WTC11 (cell line): Measurements from ENCODE around the gene MCMBP. TPM values are rescaled to one million over a fixed set of nuclear protein-coding genes. Genes with fewer than 3 reads are reported as not detected.

Source experiments
- ATAC-seq: fragments of 200-7000 bp; cut with Tn5 transposase; 2 replicates; pipeline ENCODE4 v1.10.0; 2021; ENCODE audit warnings: mild to moderate bottlenecking, moderate library complexity
- CTCF ChIA-PET: fragments of 300-600 bp; sonication (Branson Sonifier 250); formaldehyde crosslinking; loops from one replicate; lab custom pipeline; 2021; ENCODE audit warnings: antibody characterized with exemption; lab: Charles Lee
- POLR2A ChIA-PET: fragments of 350-600 bp; sonication (Branson Sonifier 250); formaldehyde crosslinking; loops from one replicate; lab custom pipeline; 2021; ENCODE audit warnings: antibody characterized with exemption; lab: Charles Lee
- DNase-seq: peaks from one replicate; pipeline ENCODE4 v3.0.0; 2021; ENCODE audit warnings: low spot score
- H3K27ac Mint-ChIP-seq: 2 replicates; pipeline ENCODE4 v1.8.0; 2021; ENCODE audit warnings: mixed read lengths
- H3K27me3 Mint-ChIP-seq: 2 replicates; pipeline ENCODE4 v1.8.0; 2021; ENCODE audit warnings: low read depth, mild to moderate bottlenecking, moderate library complexity, mixed read lengths
- H3K36me3 Mint-ChIP-seq: 2 replicates; pipeline ENCODE4 v1.8.0; 2021; ENCODE audit warnings: mixed read lengths
- H3K4me1 Mint-ChIP-seq: 2 replicates; pipeline ENCODE4 v1.8.0; 2022; ENCODE audit warnings: mixed read lengths
- H3K4me3 Mint-ChIP-seq: 2 replicates; pipeline ENCODE4 v1.8.0; 2021; ENCODE audit warnings: mild to moderate bottlenecking, moderate library complexity, mixed read lengths
- H3K9me3 Mint-ChIP-seq: 2 replicates; pipeline ENCODE4 v1.8.0; 2021; ENCODE audit warnings: mixed read lengths
- CREB1 ChIP-seq: sonication (generic); formaldehyde crosslinking; IDR thresholded peaks from 2 replicates; pipeline ENCODE4 v1.8.0; 2023; ENCODE audit warnings: mild to moderate bottlenecking, missing genetic modification reagents
- CREM ChIP-seq: sonication (generic); formaldehyde crosslinking; IDR thresholded peaks from 2 replicates; pipeline ENCODE4 v1.8.1; 2022; ENCODE audit warnings: mild to moderate bottlenecking, missing genetic modification reagents, moderate library complexity
- ETV6 ChIP-seq: sonication (generic); formaldehyde crosslinking; IDR thresholded peaks from 2 replicates; pipeline ENCODE4 v1.8.1; 2022; ENCODE audit warnings: mild to moderate bottlenecking, missing genetic modification reagents
- FOXJ3 ChIP-seq: sonication (generic); formaldehyde crosslinking; IDR thresholded peaks from 2 replicates; pipeline ENCODE4 v1.9.0; 2021; ENCODE audit warnings: missing genetic modification reagents, mild to moderate bottlenecking, borderline replicate concordance
- FOXK1 ChIP-seq: sonication (generic); formaldehyde crosslinking; IDR thresholded peaks from 2 replicates; pipeline ENCODE4 v1.8.0; 2022; ENCODE audit warnings: mild to moderate bottlenecking, moderate library complexity, missing genetic modification reagents
- GABPB1 ChIP-seq: sonication (generic); formaldehyde crosslinking; IDR thresholded peaks from 2 replicates; pipeline ENCODE4 v1.8.1; 2023; ENCODE audit warnings: mild to moderate bottlenecking, missing genetic modification reagents
- IRF2 ChIP-seq: sonication (generic); formaldehyde crosslinking; IDR thresholded peaks from 2 replicates; pipeline ENCODE4 v1.8.0; 2022; ENCODE audit warnings: low read depth, missing genetic modification reagents, borderline replicate concordance
- NFYB ChIP-seq: sonication (generic); formaldehyde crosslinking; conservative IDR thresholded peaks from 2 replicates; pipeline ENCODE4 v1.8.0; 2022; ENCODE audit warnings: low read depth, missing genetic modification reagents
- NR3C1 ChIP-seq: sonication (generic); formaldehyde crosslinking; conservative IDR thresholded peaks from 2 replicates; pipeline ENCODE4 v1.8.1; 2023; ENCODE audit warnings: low read depth, mild to moderate bottlenecking, missing genetic modification reagents
- PRRX2 ChIP-seq: fragments of 250-450 bp; sonication (Bioruptor Pico); IDR thresholded peaks from 2 replicates; pipeline ENCODE4 v1.8.0; 2021; ENCODE audit warnings: mild to moderate bottlenecking
- SOX15 ChIP-seq: fragments of 250-450 bp; sonication (Bioruptor Pico); IDR thresholded peaks from 2 replicates; pipeline ENCODE4 v1.9.0; 2021; ENCODE audit warnings: mild to moderate bottlenecking
- ZNF232 ChIP-seq: sonication (generic); formaldehyde crosslinking; IDR thresholded peaks from 2 replicates; pipeline ENCODE4 v1.8.0; 2022; ENCODE audit warnings: mild to moderate bottlenecking, missing genetic modification reagents
- ZNF396 ChIP-seq: fragments of 250-450 bp; sonication (Bioruptor Pico); IDR thresholded peaks from 2 replicates; pipeline ENCODE4 v1.8.0; 2021; ENCODE audit warnings: mild to moderate bottlenecking, moderate library complexity, borderline replicate concordance
- ZNF416 ChIP-seq: fragments of 250-450 bp; sonication (Bioruptor Pico); IDR thresholded peaks from 2 replicates; pipeline ENCODE4 v1.9.0; 2021; ENCODE audit warnings: mild to moderate bottlenecking, inconsistent platforms
- total RNA-seq: library from RNA; stranded (reverse); gene quantifications from 3 replicates; pipeline ENCODE4 v1.2.3, GENCODE V29; 2021
- TF ChIP-seq, protein P1 (sequence below): fragments of 250-450 bp; sonication (Bioruptor Pico); IDR thresholded peaks from 2 replicates; pipeline ENCODE4 v1.9.0; 2021; ENCODE audit warnings: mild to moderate bottlenecking
- TF ChIP-seq, protein P2 (sequence below): sonication (generic); formaldehyde crosslinking; IDR thresholded peaks from 2 replicates; pipeline ENCODE4 v1.8.0; 2022; ENCODE audit warnings: missing genetic modification reagents
- TF ChIP-seq, protein P3 (sequence below): fragments of 250-450 bp; sonication (Bioruptor Pico); IDR thresholded peaks from 2 replicates; pipeline ENCODE4 v1.9.0; 2021; ENCODE audit warnings: moderate library complexity, mild to moderate bottlenecking, inconsistent platforms, borderline replicate concordance
- TF ChIP-seq, protein P4 (sequence below): sonication (generic); formaldehyde crosslinking; IDR thresholded peaks from 2 replicates; pipeline ENCODE4 v1.8.1; 2022; ENCODE audit warnings: mild to moderate bottlenecking, missing genetic modification reagents, moderate library complexity, borderline replicate concordance
- TF ChIP-seq, protein P5 (sequence below): sonication (generic); formaldehyde crosslinking; IDR thresholded peaks from 2 replicates; pipeline ENCODE4 v1.8.1; 2022; ENCODE audit warnings: low read depth, missing genetic modification reagents, borderline replicate concordance
- TF ChIP-seq, protein P6 (sequence below): sonication (generic); formaldehyde crosslinking; IDR thresholded peaks from 2 replicates; pipeline ENCODE4 v1.8.0; 2022; ENCODE audit warnings: mild to moderate bottlenecking, missing genetic modification reagents
- TF ChIP-seq, protein P7 (sequence below): sonication (generic); formaldehyde crosslinking; conservative IDR thresholded peaks from 2 replicates; pipeline ENCODE4 v1.8.1; 2023; ENCODE audit warnings: mild to moderate bottlenecking, low read depth, missing genetic modification reagents, moderate library complexity

The MCMBP gene
- total RNA-seq, 1 experiment from 2014 or later = 64.7 TPM

DNA sequence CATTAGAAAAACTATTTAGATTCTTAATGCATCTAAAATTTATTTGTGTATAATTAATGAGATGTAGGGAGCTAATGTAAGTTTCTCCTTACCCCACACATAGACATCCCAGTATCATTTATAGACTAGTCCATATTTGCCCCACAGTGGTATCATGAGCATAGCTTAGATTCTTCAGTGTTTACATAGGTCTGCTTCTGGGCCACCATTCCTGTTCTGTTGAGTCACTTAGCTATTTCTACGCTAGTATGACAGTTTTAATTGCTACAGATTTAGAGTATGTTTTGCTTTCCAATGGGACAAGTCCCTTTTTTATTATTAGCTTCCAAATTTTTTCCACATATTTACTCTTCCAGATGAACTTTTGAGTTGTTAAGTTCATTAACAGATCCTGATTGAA is 69.4 kb downstream of the MCMBP start:
- TF ChIP-seq NFYB (no peak), FOXK1 (CRISPR knock-in tag) (no peak), NR3C1 (CRISPR knock-in tag) (no peak), ZNF232 (CRISPR knock-in tag) (no peak), CREM (no peak), GABPB1 (CRISPR knock-in tag) (no peak), FOXJ3 (no peak), IRF2 (CRISPR knock-in tag) (no peak), ETV6 (CRISPR knock-in tag) (no peak), ZNF416 (no peak)
- TF ChIP-seq, protein P1, sequence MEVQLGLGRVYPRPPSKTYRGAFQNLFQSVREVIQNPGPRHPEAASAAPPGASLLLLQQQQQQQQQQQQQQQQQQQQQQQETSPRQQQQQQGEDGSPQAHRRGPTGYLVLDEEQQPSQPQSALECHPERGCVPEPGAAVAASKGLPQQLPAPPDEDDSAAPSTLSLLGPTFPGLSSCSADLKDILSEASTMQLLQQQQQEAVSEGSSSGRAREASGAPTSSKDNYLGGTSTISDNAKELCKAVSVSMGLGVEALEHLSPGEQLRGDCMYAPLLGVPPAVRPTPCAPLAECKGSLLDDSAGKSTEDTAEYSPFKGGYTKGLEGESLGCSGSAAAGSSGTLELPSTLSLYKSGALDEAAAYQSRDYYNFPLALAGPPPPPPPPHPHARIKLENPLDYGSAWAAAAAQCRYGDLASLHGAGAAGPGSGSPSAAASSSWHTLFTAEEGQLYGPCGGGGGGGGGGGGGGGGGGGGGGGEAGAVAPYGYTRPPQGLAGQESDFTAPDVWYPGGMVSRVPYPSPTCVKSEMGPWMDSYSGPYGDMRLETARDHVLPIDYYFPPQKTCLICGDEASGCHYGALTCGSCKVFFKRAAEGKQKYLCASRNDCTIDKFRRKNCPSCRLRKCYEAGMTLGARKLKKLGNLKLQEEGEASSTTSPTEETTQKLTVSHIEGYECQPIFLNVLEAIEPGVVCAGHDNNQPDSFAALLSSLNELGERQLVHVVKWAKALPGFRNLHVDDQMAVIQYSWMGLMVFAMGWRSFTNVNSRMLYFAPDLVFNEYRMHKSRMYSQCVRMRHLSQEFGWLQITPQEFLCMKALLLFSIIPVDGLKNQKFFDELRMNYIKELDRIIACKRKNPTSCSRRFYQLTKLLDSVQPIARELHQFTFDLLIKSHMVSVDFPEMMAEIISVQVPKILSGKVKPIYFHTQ (CRISPR knock-in tag) = no peak
- TF ChIP-seq, protein P2, sequence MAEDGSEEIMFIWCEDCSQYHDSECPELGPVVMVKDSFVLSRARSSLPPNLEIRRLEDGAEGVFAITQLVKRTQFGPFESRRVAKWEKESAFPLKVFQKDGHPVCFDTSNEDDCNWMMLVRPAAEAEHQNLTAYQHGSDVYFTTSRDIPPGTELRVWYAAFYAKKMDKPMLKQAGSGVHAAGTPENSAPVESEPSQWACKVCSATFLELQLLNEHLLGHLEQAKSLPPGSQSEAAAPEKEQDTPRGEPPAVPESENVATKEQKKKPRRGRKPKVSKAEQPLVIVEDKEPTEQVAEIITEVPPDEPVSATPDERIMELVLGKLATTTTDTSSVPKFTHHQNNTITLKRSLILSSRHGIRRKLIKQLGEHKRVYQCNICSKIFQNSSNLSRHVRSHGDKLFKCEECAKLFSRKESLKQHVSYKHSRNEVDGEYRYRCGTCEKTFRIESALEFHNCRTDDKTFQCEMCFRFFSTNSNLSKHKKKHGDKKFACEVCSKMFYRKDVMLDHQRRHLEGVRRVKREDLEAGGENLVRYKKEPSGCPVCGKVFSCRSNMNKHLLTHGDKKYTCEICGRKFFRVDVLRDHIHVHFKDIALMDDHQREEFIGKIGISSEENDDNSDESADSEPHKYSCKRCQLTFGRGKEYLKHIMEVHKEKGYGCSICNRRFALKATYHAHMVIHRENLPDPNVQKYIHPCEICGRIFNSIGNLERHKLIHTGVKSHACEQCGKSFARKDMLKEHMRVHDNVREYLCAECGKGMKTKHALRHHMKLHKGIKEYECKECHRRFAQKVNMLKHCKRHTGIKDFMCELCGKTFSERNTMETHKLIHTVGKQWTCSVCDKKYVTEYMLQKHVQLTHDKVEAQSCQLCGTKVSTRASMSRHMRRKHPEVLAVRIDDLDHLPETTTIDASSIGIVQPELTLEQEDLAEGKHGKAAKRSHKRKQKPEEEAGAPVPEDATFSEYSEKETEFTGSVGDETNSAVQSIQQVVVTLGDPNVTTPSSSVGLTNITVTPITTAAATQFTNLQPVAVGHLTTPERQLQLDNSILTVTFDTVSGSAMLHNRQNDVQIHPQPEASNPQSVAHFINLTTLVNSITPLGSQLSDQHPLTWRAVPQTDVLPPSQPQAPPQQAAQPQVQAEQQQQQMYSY = no peak
- TF ChIP-seq, protein P3, sequence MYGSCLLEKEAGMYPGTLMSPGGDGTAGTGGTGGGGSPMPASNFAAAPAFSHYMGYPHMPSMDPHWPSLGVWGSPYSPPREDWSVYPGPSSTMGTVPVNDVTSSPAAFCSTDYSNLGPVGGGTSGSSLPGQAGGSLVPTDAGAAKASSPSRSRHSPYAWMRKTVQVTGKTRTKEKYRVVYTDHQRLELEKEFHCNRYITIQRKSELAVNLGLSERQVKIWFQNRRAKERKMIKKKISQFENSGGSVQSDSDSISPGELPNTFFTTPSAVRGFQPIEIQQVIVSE = no peak
- TF ChIP-seq, protein P4, sequence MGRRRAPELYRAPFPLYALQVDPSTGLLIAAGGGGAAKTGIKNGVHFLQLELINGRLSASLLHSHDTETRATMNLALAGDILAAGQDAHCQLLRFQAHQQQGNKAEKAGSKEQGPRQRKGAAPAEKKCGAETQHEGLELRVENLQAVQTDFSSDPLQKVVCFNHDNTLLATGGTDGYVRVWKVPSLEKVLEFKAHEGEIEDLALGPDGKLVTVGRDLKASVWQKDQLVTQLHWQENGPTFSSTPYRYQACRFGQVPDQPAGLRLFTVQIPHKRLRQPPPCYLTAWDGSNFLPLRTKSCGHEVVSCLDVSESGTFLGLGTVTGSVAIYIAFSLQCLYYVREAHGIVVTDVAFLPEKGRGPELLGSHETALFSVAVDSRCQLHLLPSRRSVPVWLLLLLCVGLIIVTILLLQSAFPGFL (CRISPR knock-in tag) = no peak
- TF ChIP-seq, protein P5, sequence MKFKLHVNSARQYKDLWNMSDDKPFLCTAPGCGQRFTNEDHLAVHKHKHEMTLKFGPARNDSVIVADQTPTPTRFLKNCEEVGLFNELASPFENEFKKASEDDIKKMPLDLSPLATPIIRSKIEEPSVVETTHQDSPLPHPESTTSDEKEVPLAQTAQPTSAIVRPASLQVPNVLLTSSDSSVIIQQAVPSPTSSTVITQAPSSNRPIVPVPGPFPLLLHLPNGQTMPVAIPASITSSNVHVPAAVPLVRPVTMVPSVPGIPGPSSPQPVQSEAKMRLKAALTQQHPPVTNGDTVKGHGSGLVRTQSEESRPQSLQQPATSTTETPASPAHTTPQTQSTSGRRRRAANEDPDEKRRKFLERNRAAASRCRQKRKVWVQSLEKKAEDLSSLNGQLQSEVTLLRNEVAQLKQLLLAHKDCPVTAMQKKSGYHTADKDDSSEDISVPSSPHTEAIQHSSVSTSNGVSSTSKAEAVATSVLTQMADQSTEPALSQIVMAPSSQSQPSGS (CRISPR knock-in tag) = no peak
- Mint-ChIP-seq H3K9me3 (no peaks in the 10 kb centered on the region), H3K27ac (no peak overlapping the region), H3K27me3 (no peaks in the 10 kb centered on the region), H3K36me3 (peaks cover 8% of the 10 kb centered on the region), H3K4me1 (no peaks in the 10 kb centered on the region), H3K4me3 (no peak overlapping the region)
- POLR2A ChIA-PET = no interaction called here
- no peak for ATAC-seq
- CTCF ChIA-PET = interaction anchor here (1.7 kb wide), 1 partner anchor 53 kb away, joined by 6 read pairs; no protein-coding TSS in a partner anchor
- DNase-seq = no peak

DNA sequence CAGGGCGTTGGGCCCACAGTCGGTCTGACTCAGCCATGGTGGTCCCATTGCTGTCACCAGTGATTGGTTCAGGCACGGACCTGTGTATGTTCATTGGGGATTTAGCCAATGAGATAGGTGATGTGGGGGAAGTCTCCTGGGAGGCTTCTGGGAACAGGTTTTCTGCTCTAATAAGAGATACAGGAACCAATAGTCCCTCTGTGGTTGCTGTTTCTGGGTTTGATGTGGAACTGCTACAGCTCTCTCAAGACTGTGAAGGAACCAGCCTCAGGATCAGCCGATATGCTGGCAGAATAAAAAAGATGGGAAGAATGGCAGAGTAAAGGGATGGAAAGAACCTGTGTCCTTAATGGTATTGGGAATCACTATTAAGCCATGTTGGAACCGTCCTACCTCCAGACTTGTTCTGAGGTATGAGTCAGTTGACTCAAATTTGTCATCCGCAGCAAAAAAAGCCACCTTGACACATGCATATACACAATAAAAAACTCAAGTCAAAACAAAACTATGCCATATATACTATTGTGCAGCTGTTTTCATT is 70.6 kb downstream of the MCMBP start:
- CTCF ChIA-PET = interaction anchor here (1.7 kb wide), 1 partner anchor 51 kb away, joined by 6 read pairs; no protein-coding TSS in a partner anchor
- POLR2A ChIA-PET = no interaction called here
- H3K27me3 Mint-ChIP-seq = no peaks in the 10 kb centered on the region
- H3K4me1 Mint-ChIP-seq = no peaks in the 10 kb centered on the region
- H3K27ac Mint-ChIP-seq = no peak overlapping the region
- DNase-seq = no peak
- no peak for ATAC-seq
- no peak overlapping the region for H3K4me3 Mint-ChIP-seq
- H3K36me3 Mint-ChIP-seq = peaks cover 12% of the 10 kb centered on the region
- no peaks in the 10 kb centered on the region for H3K9me3 Mint-ChIP-seq
- TF ChIP-seq, protein P6, sequence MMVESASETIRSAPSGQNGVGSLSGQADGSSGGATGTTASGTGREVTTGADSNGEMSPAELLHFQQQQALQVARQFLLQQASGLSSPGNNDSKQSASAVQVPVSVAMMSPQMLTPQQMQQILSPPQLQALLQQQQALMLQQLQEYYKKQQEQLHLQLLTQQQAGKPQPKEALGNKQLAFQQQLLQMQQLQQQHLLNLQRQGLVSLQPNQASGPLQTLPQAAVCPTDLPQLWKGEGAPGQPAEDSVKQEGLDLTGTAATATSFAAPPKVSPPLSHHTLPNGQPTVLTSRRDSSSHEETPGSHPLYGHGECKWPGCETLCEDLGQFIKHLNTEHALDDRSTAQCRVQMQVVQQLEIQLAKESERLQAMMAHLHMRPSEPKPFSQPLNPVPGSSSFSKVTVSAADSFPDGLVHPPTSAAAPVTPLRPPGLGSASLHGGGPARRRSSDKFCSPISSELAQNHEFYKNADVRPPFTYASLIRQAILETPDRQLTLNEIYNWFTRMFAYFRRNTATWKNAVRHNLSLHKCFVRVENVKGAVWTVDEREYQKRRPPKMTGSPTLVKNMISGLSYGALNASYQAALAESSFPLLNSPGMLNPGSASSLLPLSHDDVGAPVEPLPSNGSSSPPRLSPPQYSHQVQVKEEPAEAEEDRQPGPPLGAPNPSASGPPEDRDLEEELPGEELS (CRISPR knock-in tag) = no peak
- TF ChIP-seq, protein P7, sequence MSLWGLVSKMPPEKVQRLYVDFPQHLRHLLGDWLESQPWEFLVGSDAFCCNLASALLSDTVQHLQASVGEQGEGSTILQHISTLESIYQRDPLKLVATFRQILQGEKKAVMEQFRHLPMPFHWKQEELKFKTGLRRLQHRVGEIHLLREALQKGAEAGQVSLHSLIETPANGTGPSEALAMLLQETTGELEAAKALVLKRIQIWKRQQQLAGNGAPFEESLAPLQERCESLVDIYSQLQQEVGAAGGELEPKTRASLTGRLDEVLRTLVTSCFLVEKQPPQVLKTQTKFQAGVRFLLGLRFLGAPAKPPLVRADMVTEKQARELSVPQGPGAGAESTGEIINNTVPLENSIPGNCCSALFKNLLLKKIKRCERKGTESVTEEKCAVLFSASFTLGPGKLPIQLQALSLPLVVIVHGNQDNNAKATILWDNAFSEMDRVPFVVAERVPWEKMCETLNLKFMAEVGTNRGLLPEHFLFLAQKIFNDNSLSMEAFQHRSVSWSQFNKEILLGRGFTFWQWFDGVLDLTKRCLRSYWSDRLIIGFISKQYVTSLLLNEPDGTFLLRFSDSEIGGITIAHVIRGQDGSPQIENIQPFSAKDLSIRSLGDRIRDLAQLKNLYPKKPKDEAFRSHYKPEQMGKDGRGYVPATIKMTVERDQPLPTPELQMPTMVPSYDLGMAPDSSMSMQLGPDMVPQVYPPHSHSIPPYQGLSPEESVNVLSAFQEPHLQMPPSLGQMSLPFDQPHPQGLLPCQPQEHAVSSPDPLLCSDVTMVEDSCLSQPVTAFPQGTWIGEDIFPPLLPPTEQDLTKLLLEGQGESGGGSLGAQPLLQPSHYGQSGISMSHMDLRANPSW = no peak
- TF ChIP-seq CREB1 (CRISPR knock-in tag) (no peak), SOX15 (no peak), ZNF396 (no peak), PRRX2 (CRISPR knock-in tag) (no peak), GABPB1 (CRISPR knock-in tag) (no peak)
